Stimulated activated CD4-positive, alpha-beta T cell treated with anti-CD3 and anti-CD28 coated beads, Interleukin-4, amount 100 ng/mL, for 48 hours (primary cell): ENCODE data around the gene NOS1.
A peak's percentile ranks its signal among the peaks of the same experiment; 100 is the strongest.
"Not testable (repeated sequence)": the region's sequence is repeated elsewhere in the genome, so short reads cannot be mapped to it uniquely, and the experiment has no call there.

Source experiments
- DNase-seq, 2 donors: peaks; one replicate each; pipeline ENCODE4 v3.0.0-alpha.2; 2020; ENCODE audit warnings: low read depth in 2 of 2

The NOS1 gene

DNA sequence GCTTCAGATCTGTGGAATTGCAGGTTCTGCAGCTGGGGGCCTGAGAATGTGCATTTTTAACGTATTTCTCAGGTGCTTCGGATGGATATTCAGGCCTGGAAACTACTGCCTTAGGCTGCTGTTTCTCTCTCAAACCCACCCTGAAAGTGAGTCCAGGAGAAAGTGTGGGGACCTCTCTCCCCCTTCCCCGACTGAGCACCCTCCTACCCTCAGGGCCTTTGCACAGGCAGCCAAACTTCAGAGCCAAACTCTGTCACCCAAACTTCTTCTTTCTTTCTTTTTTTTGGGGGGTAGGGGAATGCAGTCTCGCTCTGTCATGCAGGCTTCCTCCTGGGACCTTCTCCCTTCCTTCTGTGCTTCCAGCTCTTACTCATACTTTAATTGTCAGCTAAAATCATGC is 88.7 kb downstream of the NOS1 start:
- DNase-seq: no peak

DNA sequence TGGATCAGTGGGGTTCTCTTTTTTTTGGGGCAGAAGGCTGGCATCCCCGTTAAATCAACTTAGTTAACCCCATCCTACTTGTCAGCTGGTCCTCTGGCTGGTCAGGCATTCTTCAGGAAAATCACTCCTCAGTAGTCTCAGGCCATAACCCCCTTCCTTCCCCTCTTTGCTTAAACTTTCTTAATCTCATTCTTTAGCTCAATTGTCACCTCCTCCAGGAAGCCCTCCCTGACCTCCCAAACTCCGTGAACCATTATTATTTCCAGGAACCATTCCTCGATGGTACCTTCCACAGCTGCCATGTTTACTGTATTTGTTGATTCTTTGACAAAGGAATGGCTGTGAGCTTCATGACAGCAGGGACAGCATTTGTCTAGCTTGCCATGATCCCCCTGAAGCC is 98.7 kb downstream of the NOS1 start:
- DNase-seq: no peak

DNA sequence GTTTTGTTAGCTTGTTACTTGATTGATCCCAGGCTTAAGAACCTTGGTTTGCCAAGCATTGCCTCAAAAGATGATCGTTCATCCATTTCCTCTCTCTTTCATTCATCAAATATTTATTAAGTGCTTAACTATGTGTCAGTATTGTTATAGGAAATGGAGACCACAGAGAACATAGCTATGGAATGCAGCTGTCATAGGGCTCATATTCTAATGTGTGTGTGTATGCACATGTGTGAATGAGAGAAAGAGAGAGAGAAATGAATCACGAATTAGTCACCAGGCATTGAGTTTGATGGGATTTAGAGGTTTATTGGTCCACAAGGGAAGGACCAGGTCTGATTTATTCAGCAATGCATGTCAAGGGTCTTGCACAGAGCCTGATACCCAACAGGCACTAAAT is 100.2 kb downstream of the NOS1 start:
- no peak for DNase-seq

GRCh38 chr12:117255386-117255785 is 106.0 kb downstream of the NOS1 start:
- DNase-seq: no peak

GRCh38 chr12:117243488-117243887 is 117.9 kb downstream of the NOS1 start:
- DNase-seq: no peak

GRCh38 chr12:117241697-117242096 is 119.7 kb downstream of the NOS1 start:
- DNase-seq: no peak

- no peak for DNase-seq
Observed at GRCh38 chr12:117240081-117240755, 121.2 kb downstream of the NOS1 start.

GRCh38 chr12:117236456-117237001 is 124.9 kb downstream of the NOS1 start:
- DNase-seq: peak; percentile 71 to 96

DNA sequence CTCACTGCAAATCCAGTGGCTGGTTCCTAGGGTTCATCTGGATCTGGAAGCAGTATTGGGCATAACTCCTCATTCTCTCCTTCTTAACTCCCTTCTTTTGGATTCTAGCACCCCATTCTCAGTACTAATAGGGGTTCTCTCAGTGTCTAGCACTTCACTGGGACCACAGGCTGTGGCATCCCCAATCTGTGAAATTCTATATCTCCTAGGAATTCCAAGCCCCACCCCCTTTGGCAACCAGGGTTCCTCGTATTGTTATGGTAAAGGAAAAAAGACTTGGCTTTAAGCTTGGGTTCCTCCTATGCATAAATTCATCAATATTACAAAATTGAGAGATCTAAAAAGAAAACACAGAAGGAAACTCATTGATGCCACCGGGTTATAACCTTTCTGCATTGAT is 126.2 kb downstream of the NOS1 start:
- no peak for DNase-seq

DNA sequence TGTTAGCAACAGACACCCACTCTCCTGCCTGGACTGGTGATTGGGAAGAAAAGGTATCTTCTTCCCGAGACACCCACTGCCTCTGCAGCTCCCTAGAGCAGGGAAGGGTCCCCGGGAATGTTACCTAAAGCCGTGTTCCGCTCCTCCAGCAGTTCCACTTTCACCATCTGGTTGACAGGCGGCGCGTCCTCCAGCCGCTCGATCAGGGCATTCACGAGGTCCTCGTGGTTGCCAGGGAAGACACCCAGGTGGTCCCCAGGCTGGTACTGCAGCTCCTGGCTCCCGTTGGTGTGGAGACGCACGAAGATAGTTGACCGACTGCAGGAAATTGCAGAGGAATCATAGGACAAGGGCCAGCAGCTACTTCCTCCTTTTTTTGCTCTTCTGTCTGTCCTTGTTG is 127.0 kb downstream of the NOS1 start:
- no peak for DNase-seq

- DNase-seq: no peak
Observed at GRCh38 chr12:117231750-117232149, 129.7 kb downstream of the NOS1 start.

DNA sequence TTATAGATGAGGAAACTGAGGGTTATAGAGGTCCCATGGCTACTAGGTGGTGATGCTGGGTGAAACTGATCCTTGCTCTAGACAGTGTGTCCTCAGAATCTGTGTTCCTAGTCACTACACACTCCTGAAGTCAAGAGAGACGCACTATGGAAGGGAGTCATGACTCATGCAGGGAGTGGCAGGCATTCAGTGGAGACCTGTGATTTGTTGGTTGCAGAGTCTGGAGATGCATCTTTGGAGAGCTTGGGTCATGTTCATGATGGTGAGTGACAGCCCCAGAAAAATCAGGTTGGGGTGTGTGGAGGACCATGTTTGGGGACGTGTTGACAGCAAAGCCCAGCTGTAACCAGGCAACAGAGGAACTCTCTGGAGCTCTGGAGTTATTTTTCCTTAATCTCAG is 133.2 kb downstream of the NOS1 start:
- no peak for DNase-seq

DNA sequence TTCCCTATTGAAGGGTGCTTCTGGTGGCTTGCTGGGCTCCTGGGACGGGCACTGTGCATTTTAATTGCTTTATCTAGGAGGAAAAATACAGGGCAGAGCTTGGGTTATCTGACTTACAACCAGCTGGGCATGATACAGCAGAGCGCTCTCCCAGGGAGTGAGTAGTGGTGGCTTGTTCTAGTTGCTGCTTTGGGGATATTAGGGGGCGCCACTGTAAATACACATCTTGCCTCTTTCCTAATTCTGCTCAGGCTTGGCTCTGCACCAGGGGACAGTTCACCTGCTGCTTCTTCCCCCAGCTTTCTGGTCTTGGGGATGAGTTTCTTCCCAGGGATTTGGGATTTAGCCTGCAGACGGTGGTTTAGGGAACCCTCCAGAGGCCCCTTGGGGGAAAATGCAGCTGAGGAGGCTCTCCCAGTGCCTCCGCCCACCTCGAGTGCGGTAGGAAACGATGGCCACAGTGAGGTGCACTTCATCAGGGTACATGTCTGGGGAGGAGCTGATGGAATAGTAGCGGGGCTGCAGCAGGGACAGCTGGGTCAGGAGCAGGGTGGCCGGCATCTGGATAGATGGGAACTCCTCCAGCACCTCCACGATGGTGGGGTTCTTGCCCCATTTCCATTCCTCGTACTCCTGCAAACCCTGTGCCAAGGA is 134.3 kb downstream of the NOS1 start:
- no peak for DNase-seq

GRCh38 chr12:117226505-117226904 is 134.9 kb downstream of the NOS1 start:
- DNase-seq: no peak

DNA sequence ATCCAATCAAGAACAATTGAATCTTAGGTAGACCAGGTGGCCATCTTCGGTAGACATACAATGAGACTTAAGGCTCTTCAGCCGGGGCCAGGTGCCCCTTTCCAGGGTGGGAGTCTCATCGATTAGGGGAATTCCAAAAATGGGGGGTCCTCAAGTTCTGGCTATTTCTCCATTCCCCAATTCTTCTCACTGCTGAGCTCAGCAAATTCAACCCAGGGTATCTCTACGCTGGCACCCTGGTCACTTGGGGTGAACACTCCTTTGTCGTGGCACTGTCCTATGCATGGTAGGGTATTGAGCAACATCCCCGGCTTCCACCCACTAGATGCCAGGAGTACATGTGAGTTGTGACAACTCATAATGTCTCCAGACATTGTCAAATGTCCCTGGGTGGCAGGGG is 136.2 kb downstream of the NOS1 start:
- DNase-seq: no peak

DNA sequence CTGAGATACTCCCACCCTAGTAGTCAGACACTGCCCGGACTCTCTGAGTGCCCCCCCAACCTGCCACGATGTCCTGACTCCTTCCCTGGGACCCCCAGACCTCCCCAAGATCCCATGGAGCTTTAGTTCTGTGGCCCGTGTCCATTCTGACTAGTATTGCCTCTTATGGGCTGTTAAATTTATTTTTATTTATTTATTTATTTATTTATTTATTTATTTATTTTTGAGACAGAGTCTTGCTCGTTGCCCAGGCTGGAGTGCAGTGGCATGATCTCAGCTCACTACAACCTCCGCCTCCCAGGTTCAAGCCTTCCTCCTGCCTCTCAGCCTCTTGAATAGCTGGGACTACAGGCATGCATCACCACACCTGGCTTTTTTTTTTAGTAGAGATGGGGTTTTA is 140.5 kb downstream of the NOS1 start:
- not testable (repeated sequence) for DNase-seq

DNA sequence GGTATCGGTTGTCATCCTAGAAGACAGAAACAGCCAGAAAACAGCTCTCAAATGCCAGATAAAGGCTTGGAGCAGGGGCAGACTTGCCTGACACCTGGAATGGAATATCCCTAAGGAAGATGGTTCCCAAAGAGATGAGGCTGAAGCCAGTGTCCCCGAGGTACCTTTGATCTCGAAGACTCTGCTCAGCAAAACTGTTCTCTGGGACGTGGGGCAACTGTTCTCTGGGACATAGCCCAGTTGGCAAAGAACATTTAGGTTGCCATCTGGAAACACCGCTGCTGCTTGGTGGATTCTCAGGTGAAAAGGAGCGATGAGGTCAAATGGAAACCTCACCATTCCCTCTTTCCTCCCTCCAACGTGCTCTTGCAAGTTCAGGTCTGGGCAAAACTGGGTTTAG is 143.3 kb downstream of the NOS1 start:
- no peak for DNase-seq

DNA sequence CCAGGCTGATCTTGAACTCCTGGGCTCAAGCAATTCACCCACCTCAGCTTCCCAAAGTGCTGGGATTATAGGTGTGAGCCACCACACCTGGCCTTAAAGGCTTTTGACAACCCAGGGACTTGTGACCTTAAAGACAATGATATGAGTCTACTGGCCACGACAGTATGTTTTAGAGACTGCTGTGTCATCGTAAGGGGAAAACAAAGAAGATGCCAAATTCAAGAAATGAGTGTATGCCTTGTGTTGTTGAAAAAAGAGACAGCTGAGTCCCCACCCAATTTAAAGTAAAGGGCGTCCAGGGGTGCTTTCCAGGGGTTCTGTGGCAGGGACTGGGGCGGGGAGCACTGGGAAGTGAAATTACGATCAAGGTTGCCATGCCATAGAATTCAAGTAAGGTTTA is 144.7 kb downstream of the NOS1 start:
- DNase-seq: no peak

GRCh38 chr12:117214797-117215196 is 146.6 kb downstream of the NOS1 start:
- DNase-seq: no peak

- DNase-seq: no peak
Observed at GRCh38 chr12:117213295-117213808, 148.1 kb downstream of the NOS1 start.

- peak; percentile 41 to 63 for DNase-seq
Observed at GRCh38 chr12:117212563-117213190, 148.7 kb downstream of the NOS1 start.

DNA sequence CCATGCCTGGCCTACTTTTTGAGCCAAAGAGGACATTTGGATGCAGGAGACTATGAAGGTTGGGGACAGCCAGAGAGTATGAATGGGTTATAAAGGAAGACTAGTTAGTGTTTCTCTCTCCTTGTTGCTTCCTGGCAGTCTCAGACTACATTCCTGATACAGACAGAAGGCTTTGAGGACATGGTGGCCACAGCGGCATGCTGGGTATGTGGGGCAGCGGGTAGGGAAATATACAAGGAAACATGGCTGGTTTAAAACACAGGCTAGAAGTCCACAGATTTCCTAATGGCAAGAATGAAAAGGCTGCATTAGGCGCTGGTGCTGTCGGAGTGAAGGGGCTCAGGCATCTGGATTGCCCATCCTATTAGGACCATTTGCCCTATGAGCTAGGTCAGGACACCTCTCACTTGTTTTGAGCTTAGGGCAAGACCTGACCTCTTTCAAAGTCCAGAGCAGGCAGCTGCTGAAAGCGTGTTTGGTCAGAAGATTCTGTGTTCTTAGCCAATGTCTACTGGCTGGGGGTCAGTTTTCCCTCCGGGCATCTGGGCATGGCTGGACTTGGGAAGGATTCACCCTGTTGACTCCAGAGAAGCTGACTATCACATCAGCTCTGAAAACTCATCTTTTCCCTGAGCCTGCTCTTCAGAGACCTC is 151.0 kb downstream of the NOS1 start:
- no peak for DNase-seq
